Left hindlimb (tissue), 1 donor: ENCODE data around the gene AMBP.

Experiments
- DNase-seq: peaks from one replicate; pipeline ENCODE4 v3.0.0-alpha.2; 2018

The AMBP gene

GRCh38 chr9:114029311-114030170, 48.6 kb downstream of the AMBP start:
- no peak for DNase-seq

- DNase-seq, result no peak
These were observed 49.5 kb downstream of the AMBP start for GRCh38 chr9:114028646-114029045.

- no peak for DNase-seq
These were observed 50.1 kb downstream of the AMBP start for GRCh38 chr9:114027863-114028465.

GRCh38 chr9:114027159-114027862, 50.8 kb downstream of the AMBP start:
- no peak for DNase-seq

GRCh38 chr9:114026335-114026734, 51.8 kb downstream of the AMBP start:
- no peak for DNase-seq

- DNase-seq, result no peak
These were observed 52.3 kb downstream of the AMBP start for GRCh38 chr9:114025760-114026159.

- no peak for DNase-seq
These were observed 52.8 kb downstream of the AMBP start for GRCh38 chr9:114025196-114025753.

- DNase-seq, result no peak
These were observed 54.1 kb downstream of the AMBP start for GRCh38 chr9:114023961-114024360.

- no peak for DNase-seq
These were observed 56.5 kb downstream of the AMBP start for GRCh38 chr9:114021578-114021977.

- DNase-seq, result no peak
These were observed 60.1 kb downstream of the AMBP start for GRCh38 chr9:114017741-114018715.

GRCh38 chr9:114016629-114017423, 61.3 kb downstream of the AMBP start:
- DNase-seq, result no peak

- DNase-seq, result no peak
These were observed 62.0 kb downstream of the AMBP start for GRCh38 chr9:114016101-114016500.

- DNase-seq, result no peak
These were observed 62.5 kb downstream of the AMBP start for GRCh38 chr9:114015607-114016006.

- DNase-seq, result no peak
These were observed 64.1 kb downstream of the AMBP start for GRCh38 chr9:114014044-114014443.

GRCh38 chr9:114012126-114012525, 66.0 kb downstream of the AMBP start:
- DNase-seq, result no peak

- no peak for DNase-seq
These were observed 66.8 kb downstream of the AMBP start for GRCh38 chr9:114011313-114011712.
